GM21619 (cell line): ENCODE data around the gene TBC1D2.
"Not testable (repeated sequence)": the region's sequence is repeated elsewhere in the genome, so short reads cannot be mapped to it uniquely, and the experiment has no call there.

Experiments
- ATAC-seq: cut with Tn5 transposase; IDR thresholded peaks from one replicate; pipeline ENCODE4 v1.9.1; 2021; ENCODE audit not compliant: unreplicated experiment

The TBC1D2 gene

GRCh38 chr9:98271479-98271878 is 16.0 kb upstream of the TBC1D2 start:
- no peak for ATAC-seq

- ATAC-seq, result not testable (repeated sequence)
Observed at GRCh38 chr9:98270284-98270683, 14.8 kb upstream of the TBC1D2 start.

DNA sequence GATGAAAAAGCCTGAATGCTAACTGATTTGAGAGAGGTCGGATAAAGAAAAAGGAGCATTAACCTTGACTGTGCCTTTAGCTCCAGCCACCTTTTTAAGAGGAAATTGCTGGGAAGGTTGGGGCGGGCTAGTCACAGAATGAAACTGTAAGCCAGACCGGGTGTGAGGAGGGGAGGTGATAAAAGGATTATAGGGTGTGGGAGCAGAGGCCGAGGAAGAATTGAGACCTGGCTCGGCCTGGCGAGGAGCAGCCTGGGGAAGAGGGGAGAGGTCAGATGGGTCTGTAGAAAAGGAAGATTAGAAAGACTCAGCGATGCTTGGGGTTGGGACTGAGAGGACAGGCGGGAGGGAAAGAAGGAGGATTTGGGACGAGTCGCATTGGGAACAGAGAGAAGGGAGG is 14.2 kb upstream of the TBC1D2 start:
- ATAC-seq, result not testable (repeated sequence)

- not testable (repeated sequence) for ATAC-seq
Observed at GRCh38 chr9:98267556-98267955, 12.1 kb upstream of the TBC1D2 start.

- no peak for ATAC-seq
Observed at GRCh38 chr9:98264516-98264915, 9.1 kb upstream of the TBC1D2 start.

- ATAC-seq, result peak; percentile 74
Observed at GRCh38 chr9:98263482-98264357, 8.3 kb upstream of the TBC1D2 start.

- no peak for ATAC-seq
Observed at GRCh38 chr9:98263080-98263479, 7.6 kb upstream of the TBC1D2 start.

- ATAC-seq, result no peak
Observed at GRCh38 chr9:98262056-98262455, 6.6 kb upstream of the TBC1D2 start.

- ATAC-seq, result no peak
Observed at GRCh38 chr9:98260635-98261034, 5.2 kb upstream of the TBC1D2 start.

DNA sequence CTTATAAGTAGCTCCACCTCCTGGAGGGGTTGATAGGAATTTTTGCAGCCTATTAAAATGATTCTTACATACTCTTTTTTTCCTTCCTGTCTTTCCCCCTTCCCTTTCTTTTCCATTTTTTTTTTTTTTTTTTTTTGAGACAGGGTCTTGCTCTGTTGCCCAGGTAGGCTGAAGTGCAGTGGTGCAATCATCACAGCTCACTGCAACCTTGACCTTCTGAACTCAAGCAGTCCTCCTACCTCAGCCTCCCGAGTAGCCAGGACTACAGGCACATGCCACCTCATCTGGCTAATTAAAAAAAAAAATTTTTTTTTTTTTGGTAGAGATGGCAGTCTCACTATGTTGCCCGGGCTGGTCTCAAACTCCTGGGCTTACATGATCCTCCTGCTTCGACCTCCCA is 4.3 kb upstream of the TBC1D2 start:
- ATAC-seq, result no peak

DNA sequence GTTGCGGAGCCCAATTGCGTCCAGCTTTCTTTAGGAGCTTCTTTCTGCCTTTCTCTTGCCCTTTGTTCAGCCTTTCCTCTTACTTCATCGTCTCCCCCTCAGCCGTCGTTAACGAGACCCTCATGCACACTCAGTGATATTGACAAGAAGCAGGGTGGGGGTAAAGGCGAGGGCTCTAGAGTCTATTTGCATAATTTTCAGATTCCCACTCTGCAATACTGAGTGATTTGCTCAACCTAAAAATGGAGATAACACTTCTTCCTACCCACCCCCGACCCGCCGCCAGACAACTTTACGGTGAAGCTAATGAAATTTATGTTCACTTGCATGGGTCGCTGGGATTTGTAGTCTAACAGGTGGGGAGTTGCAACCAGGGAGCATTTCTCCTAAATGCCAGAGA is 1.3 kb upstream of the TBC1D2 start:
- no peak for ATAC-seq

- ATAC-seq, result peak; percentile 20
Observed at GRCh38 chr9:98255061-98255577, 330 bp downstream of the TBC1D2 start.

DNA sequence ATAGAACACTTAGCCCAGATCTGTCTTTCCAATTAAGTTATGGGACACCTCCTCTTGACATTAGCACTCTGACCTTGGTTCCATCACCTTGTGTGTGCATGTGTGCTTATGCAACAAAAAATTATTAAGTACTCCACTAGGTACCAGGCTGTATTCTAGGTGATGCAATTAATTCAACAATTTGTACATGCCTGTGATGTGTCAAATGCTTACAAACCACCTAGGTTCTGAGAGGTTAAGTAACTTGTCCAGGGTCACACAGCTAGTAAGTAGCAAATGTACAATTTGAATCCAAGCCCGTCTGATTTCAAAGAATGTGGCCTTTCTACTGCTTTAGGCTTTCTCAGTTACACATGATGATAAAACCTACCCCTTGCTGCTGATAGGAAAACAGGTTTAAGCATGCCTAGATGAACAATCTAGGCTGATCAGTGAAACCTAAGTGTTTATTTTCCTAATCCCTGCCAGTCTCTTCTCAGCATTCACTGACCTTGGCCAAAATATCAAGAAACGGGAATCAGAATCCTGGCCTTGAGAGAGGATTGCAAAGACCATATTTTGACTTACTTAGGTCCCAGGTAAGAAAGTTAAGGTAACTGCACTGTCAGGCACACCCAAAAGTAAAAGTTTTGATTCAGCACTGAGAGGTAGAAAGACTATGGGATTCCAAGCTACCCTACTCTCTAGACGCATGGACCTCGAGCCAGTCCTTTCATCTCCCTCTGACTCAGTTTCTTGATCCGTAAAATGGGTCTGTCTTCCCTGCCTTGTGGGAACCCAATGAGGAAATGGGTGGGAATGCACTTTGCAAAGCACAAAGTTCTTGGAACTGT is 1.0 kb downstream of the TBC1D2 start:
- no peak for ATAC-seq

- ATAC-seq, result no peak
Observed at GRCh38 chr9:98253565-98253964, 1.9 kb downstream of the TBC1D2 start.

DNA sequence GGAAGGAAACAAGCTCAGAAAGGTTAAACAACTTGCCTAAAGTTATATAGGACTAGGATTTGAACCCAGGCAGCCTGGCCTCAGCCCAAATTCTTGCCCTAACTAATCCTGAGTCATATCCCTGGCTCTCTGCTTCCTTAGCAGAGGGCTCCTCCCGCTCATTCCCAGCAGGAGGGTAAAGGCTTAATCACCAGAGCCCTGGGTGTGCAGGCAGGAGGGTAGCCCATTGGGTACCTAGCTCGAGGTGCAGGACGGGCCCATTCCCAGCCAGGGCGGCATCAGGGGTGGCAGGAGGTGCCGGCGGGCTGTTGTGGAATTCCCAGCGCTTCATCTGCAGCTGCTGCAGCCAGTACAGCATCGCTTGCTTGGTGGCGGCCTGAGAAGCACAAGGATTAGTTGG is 3.9 kb downstream of the TBC1D2 start:
- ATAC-seq, result no peak

DNA sequence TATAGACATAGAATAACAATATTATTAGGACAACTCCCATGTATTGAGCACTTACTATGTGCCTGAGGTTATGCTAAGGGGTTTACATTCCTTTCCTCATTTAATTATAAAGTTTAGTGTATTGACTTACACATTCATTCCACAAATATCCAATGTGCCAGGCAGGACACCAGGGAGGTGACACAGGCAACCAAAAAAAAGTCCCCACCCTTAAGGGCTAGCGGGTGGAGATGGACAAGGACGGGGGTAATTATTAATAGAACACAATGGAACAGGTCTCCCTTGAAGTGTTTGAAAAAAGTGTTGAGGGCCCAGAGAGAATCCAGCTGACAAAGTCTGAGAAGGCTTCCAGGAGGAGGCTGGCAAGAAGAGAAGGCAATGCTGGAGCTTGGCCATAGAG is 5.7 kb downstream of the TBC1D2 start:
- ATAC-seq, result no peak

DNA sequence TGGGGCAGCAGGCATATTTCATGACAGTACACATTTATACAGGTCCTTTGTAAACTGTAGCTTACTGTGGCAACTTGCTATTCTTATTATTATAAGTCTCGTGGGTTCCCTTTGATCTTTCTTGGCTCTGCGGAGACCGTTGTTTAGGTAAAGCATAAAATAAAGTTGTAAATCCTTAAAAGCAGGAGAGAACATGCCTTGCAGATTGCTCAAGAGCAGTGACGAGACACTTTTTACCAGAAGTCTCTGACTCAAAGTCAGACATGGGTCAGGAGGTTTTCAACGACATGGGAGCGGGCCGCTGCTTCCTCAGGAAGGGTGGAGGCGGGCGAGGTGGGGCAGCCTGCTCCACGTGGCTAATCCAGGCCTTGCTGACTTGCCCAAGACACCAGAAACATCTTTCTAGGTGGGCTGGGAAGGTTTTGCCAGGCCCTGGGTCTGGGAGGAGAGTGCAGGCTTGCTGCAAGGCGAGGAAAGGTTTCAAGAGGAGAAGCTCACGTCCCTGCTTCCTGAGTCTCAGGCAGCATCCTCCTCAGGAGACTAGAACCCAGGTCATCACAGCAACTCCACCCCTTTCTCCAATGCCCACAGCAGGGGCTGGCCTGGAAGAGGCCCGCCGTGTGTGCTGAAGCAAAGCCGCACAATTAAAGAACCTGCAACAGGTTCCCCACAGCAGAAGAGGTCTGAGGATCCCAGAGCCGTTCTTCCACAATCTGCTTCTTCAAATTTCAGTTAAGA is 6.5 kb downstream of the TBC1D2 start:
- ATAC-seq, result no peak

GRCh38 chr9:98247831-98248657 is 7.4 kb downstream of the TBC1D2 start:
- no peak for ATAC-seq

GRCh38 chr9:98242426-98242825 is 13.0 kb downstream of the TBC1D2 start:
- ATAC-seq, result no peak
